CD14-positive monocyte (primary cell): ENCODE measurements around the gene DVL2. TPM values are rescaled to one million over a fixed set of nuclear protein-coding genes. Genes with fewer than 3 reads are reported as not detected.
A peak's percentile ranks its signal among the peaks of the same experiment; 100 is the strongest.
"Not testable (repeated sequence)": the region's sequence is repeated elsewhere in the genome, so short reads cannot be mapped to it uniquely, and the experiment has no call there.

Source experiments
- DNase-seq, 3 donors: peaks; one replicate each; pipeline ENCODE4 v3.0.0-alpha.2; 2011 to 2022
- H2AFZ ChIP-seq: 2 replicates; pipeline ENCODE4 v1.6.0; 2012; ENCODE audit warnings: mild to moderate bottlenecking, low read depth, low read length, inconsistent platforms; ENCODE audit not compliant: insufficient read depth, poor library complexity, severe bottlenecking
- H3K27ac ChIP-seq, 2 donors: 1 replicate in 1 of 2; 2 replicates in 1 of 2; pipeline ENCODE4 v1.5.1; 2012 to 2013; ENCODE audit warnings: low read length in 2 of 2, control low read depth in 1 of 2, inconsistent platforms in 1 of 2, low read depth in 1 of 2, mild to moderate bottlenecking in 1 of 2
- H3K27me3 ChIP-seq, 2 donors: one replicate each; pipeline versions ENCODE4 v1.6.0 to v1.6.1; 2011 to 2013; ENCODE audit warnings: low read length in 2 of 2; ENCODE audit not compliant: control insufficient read depth in 2 of 2, insufficient read depth in 2 of 2
- H3K36me3 ChIP-seq, 2 donors: replicated peaks in 1 of 2; 1 replicate in 1 of 2; 2 replicates in 1 of 2; pipeline versions ENCODE4 v1.5.1 to v1.6.1; 2012 to 2013; ENCODE audit warnings: low read length in 2 of 2, control low read depth in 1 of 2, inconsistent platforms in 1 of 2, mild to moderate bottlenecking in 1 of 2; ENCODE audit not compliant: insufficient read depth in 2 of 2, control insufficient read depth in 1 of 2
- H3K4me1 ChIP-seq, 2 donors: 1 replicate in 1 of 2; 2 replicates in 1 of 2; pipeline versions ENCODE4 v1.5.1 to v1.6.1; 2012 to 2013; ENCODE audit warnings: low read length in 2 of 2, control low read depth in 1 of 2, inconsistent platforms in 1 of 2, mild to moderate bottlenecking in 1 of 2, moderate library complexity in 1 of 2; ENCODE audit not compliant: insufficient read depth in 2 of 2, control insufficient read depth in 1 of 2
- H3K4me2 ChIP-seq: replicated peaks from 2 replicates; pipeline ENCODE3; 2012; ENCODE audit warnings: low read length, moderate library complexity, mild to moderate bottlenecking; ENCODE audit not compliant: poor library complexity, severe bottlenecking; ENCODE audit errors: extremely low read depth
- H3K4me3 ChIP-seq, 3 experiments: fragments of 200-600 bp in 1 of 3; sonication (generic) in 1 of 3; replicated peaks in 1 of 3; 1 replicate in 2 of 3; 2 replicates in 1 of 3; pipeline ENCODE4 v1.5.1; 2011 to 2013; ENCODE audit warnings: low read length in 3 of 3, mild to moderate bottlenecking in 3 of 3, control low read depth in 2 of 3, low read depth in 2 of 3, inconsistent platforms in 1 of 3, moderate library complexity in 1 of 3
- H3K79me2 ChIP-seq: 2 replicates; pipeline ENCODE4 v1.6.0; 2012; ENCODE audit warnings: mild to moderate bottlenecking, control low read depth, inconsistent platforms, low read length, moderate library complexity; ENCODE audit not compliant: insufficient read depth
- H3K9ac ChIP-seq: 2 replicates; pipeline ENCODE4 v1.6.0; 2017; ENCODE audit warnings: low read length, mild to moderate bottlenecking; ENCODE audit not compliant: insufficient read depth, poor library complexity, severe bottlenecking
- H3K9me3 ChIP-seq, 2 donors: replicated peaks in 1 of 2; 1 replicate in 1 of 2; 2 replicates in 1 of 2; pipeline versions ENCODE4 v1.5.1 to v1.6.1; 2012 to 2013; ENCODE audit warnings: low read length in 2 of 2, control low read depth in 1 of 2; ENCODE audit not compliant: control insufficient read depth in 1 of 2, insufficient read depth in 1 of 2
- H4K20me1 ChIP-seq: 2 replicates; pipeline ENCODE4 v1.6.0; 2012; ENCODE audit warnings: mild to moderate bottlenecking, low read length, control low read depth, moderate library complexity; ENCODE audit not compliant: insufficient read depth
- H3K27ac Mint-ChIP-seq, 7 donors: one replicate each; pipeline ENCODE4 v1.8.0; 2020; ENCODE audit warnings: mild to moderate bottlenecking in 7 of 7, mixed read lengths in 7 of 7, moderate library complexity in 6 of 7, inconsistent platforms in 2 of 7
- H3K27me3 Mint-ChIP-seq, 3 donors: one replicate each; pipeline ENCODE4 v1.8.0; 2021 to 2022; ENCODE audit warnings: low read depth in 3 of 3, mild to moderate bottlenecking in 3 of 3, mixed read lengths in 3 of 3, moderate library complexity in 3 of 3, inconsistent platforms in 1 of 3
- H3K36me3 Mint-ChIP-seq, 2 donors: one replicate each; pipeline ENCODE4 v1.8.0; 2020; ENCODE audit warnings: mixed read lengths in 2 of 2, inconsistent platforms in 1 of 2, mild to moderate bottlenecking in 1 of 2
- H3K4me1 Mint-ChIP-seq: one replicate; pipeline ENCODE4 v1.8.0; 2020; ENCODE audit warnings: mild to moderate bottlenecking, mixed read lengths
- H3K4me3 Mint-ChIP-seq, 2 donors: one replicate each; pipeline ENCODE4 v1.8.0; 2020; ENCODE audit warnings: mild to moderate bottlenecking in 2 of 2, mixed read lengths in 2 of 2, moderate library complexity in 1 of 2
- H3K9me3 Mint-ChIP-seq, 7 donors: one replicate each; pipeline ENCODE4 v1.8.0; 2020 to 2022; ENCODE audit warnings: mixed read lengths in 7 of 7, mild to moderate bottlenecking in 6 of 7, moderate library complexity in 6 of 7, inconsistent platforms in 2 of 7
- CTCF ChIP-seq: fragments of 200-600 bp; IDR thresholded peaks from one replicate; pipeline ENCODE4 v1.8.0; 2022; ENCODE audit warnings: antibody characterized with exemption, mild to moderate bottlenecking
- WGBS: methylation state at CpG from one replicate; pipeline ENCODE4 v1.1.5; 2013; ENCODE audit warnings: missing lambda C conversion rate; ENCODE audit not compliant: insufficient coverage; 5-methylcytosine and 5-hydroxymethylcytosine counted together
- intact Hi-C, 2 donors: fragments of 100-400 bp; cut with micrococcal nuclease; formaldehyde crosslinking; loops; one replicate each; pipeline versions ENCODE4 v1.15.0 to v1.15.1; 2023
- polyA plus RNA-seq, 3 donors: library from polyadenylated mRNA; depleted of rRNA in 1 of 3; unstranded in 2 of 3; stranded (reverse) in 1 of 3; fragments of 300-500 nt in 2 of 3; fragments of >200 nt in 1 of 3; fragmentation: Illumina TruSeq in 2 of 3; gene quantifications; 1 replicate in 2 of 3; 2 replicates in 1 of 3; pipeline ENCODE4 v1.2.3, GENCODE V29; 2012 to 2021

Gene DVL2
- polyA plus RNA-seq, 3 donors: 6.7 to 7.8 (median 7.0) TPM

DNA sequence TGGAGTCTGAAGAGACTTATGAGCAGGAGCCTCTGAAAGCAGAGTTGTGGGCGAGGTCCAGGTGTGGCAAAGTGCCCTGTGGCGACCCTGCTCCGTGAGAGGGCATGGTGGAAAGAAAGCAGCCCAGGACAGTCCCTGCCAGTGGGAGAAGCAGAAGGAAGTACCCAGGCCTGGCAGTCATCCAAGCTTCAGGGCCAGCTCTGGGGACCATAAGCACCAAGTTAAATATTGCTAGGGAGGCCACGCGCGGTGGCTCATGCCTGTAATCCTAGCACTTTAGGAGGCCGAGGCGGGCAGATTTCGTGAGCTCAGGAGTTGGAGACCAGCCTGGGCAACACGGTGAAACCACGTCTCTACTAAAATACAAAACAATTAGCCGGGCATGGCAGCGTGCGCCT is 50.2 kb downstream of the DVL2 start:
- Mint-ChIP-seq H3K27me3 (peaks cover 2 to 4% (median 4%) of the 10 kb centered on the region in 3 donors), H3K36me3 (peaks cover 5 to 6% of the 10 kb centered on the region in 2 donors), H3K4me1 (peaks cover 22% of the 10 kb centered on the region), H3K4me3 (no peak overlapping the region), H3K27ac (peak overlapping the region in 3 of 7 donors; percentile 30 to 58 (median 54)), H3K9me3 (peaks cover 0 to 2% (median 0%) of the 10 kb centered on the region in 7 donors)
- Histone ChIP-seq H2AFZ (no peak overlapping the region), H3K9ac (no peak overlapping the region), H3K4me3 (no peak overlapping the region), H3K27ac (no peak overlapping the region), H3K4me1 (peaks cover 12 to 13% of the 10 kb centered on the region in 2 donors), H3K79me2 (no peaks in the 10 kb centered on the region), H3K27me3 (no peaks in the 10 kb centered on the region), H3K36me3 (no peaks in the 10 kb centered on the region), H3K4me2 (no peak overlapping the region), H3K9me3 (no peaks in the 10 kb centered on the region), H4K20me1 (no peaks in the 10 kb centered on the region)
- peak; percentile 36 to 54 (median 52) for DNase-seq
- intact Hi-C loops: no loop called here
- 2% methylated on average over 3 of the region's 14 CpGs for whole genome bisulfite sequencing
- no peak for TF ChIP-seq CTCF

GRCh38 chr17:7183433-7184090 is 50.8 kb downstream of the DVL2 start:
- H3K4me2 ChIP-seq: no peak overlapping the region
- no peaks in the 10 kb centered on the region for H3K9me3 ChIP-seq
- peaks cover 5 to 9% (median 8%) of the 10 kb centered on the region in 3 donors for H3K27me3 Mint-ChIP-seq
- peaks cover 0 to 2% (median 0%) of the 10 kb centered on the region in 7 donors for H3K9me3 Mint-ChIP-seq
- no peak for DNase-seq
- no peak overlapping the region for H3K27ac ChIP-seq
- H4K20me1 ChIP-seq: no peaks in the 10 kb centered on the region
- intact Hi-C loops: no loop called here
- 64% methylated on average over 2 of the region's 7 CpGs for WGBS
- no peak overlapping the region for H2AFZ ChIP-seq
- H3K4me3 ChIP-seq: no peak overlapping the region
- H3K79me2 ChIP-seq: no peaks in the 10 kb centered on the region
- H3K4me1 ChIP-seq: peaks cover 12 to 13% of the 10 kb centered on the region in 2 donors
- peaks cover under 1 to 3% of the 10 kb centered on the region in 2 donors for H3K36me3 Mint-ChIP-seq
- H3K27me3 ChIP-seq: peaks cover 0 to 3% of the 10 kb centered on the region in 2 donors
- H3K36me3 ChIP-seq: no peaks in the 10 kb centered on the region
- H3K4me3 Mint-ChIP-seq: no peak overlapping the region
- H3K27ac Mint-ChIP-seq: peak overlapping the region in 2 of 7 donors; percentile 30 to 54
- no peak for TF ChIP-seq CTCF
- H3K4me1 Mint-ChIP-seq: peaks cover 22% of the 10 kb centered on the region
- no peak overlapping the region for H3K9ac ChIP-seq

- H3K36me3 ChIP-seq, H3K9ac ChIP-seq, H3K9me3 Mint-ChIP-seq, H4K20me1 ChIP-seq, DNase-seq, H3K9me3 ChIP-seq, intact Hi-C loops, H2AFZ ChIP-seq, H3K36me3 Mint-ChIP-seq, H3K79me2 ChIP-seq, H3K4me2 ChIP-seq, H3K27ac ChIP-seq, H3K27ac Mint-ChIP-seq, H3K4me3 ChIP-seq, H3K4me3 Mint-ChIP-seq: not testable (repeated sequence)
- peaks cover 5 to 11% of the 10 kb centered on the region in 2 donors for H3K27me3 ChIP-seq
- Mint-ChIP-seq H3K27me3 (peaks cover 16 to 22% (median 19%) of the 10 kb centered on the region in 3 donors), H3K4me1 (peaks cover 22% of the 10 kb centered on the region)
- no CpG with 5 or more reads among the region's 2 CpGs for WGBS
- H3K4me1 ChIP-seq: peaks cover 24% of the 10 kb centered on the region in 2 donors
Measured at GRCh38 chr17:7182101-7182500, 52.2 kb downstream of the DVL2 start.
